ENCODE results near the gene ITFG1.
"Not testable (repeated sequence)": the region's sequence is repeated elsewhere in the genome, so short reads cannot be mapped to it uniquely, and the experiment has no call there.

The ITFG1 gene

GRCh38 chr16:47230296-47230695 lies 230.6 kb downstream of the ITFG1 start:
- no peak for FAIRE-seq

- FAIRE-seq = no peak
Measured at GRCh38 chr16:47229053-47230050, 231.5 kb downstream of the ITFG1 start.

GRCh38 chr16:47228241-47228640 lies 232.6 kb downstream of the ITFG1 start:
- no peak for FAIRE-seq

GRCh38 chr16:47213761-47214440 lies 247.0 kb downstream of the ITFG1 start:
- FAIRE-seq = no peak

GRCh38 chr16:47211218-47211617 lies 249.6 kb downstream of the ITFG1 start:
- no peak for FAIRE-seq

- no peak for FAIRE-seq
Measured at GRCh38 chr16:47204736-47205504, 255.9 kb downstream of the ITFG1 start.

- FAIRE-seq = not testable (repeated sequence)
Measured at GRCh38 chr16:47203433-47203832, 257.4 kb downstream of the ITFG1 start.

- no peak for FAIRE-seq
Measured at GRCh38 chr16:47198180-47198575, 262.7 kb downstream of the ITFG1 start.

GRCh38 chr16:47197536-47198179 lies 263.2 kb downstream of the ITFG1 start:
- FAIRE-seq = no peak

GRCh38 chr16:47196457-47196856 lies 264.4 kb downstream of the ITFG1 start:
- no peak for FAIRE-seq

GRCh38 chr16:47182318-47182717 lies 278.5 kb downstream of the ITFG1 start:
- no peak for FAIRE-seq

- not testable (repeated sequence) for FAIRE-seq
Measured at GRCh38 chr16:47181066-47181465, 279.8 kb downstream of the ITFG1 start.

GRCh38 chr16:47180073-47180472 lies 280.8 kb downstream of the ITFG1 start:
- FAIRE-seq = no peak

GRCh38 chr16:47175152-47175551 lies 285.7 kb downstream of the ITFG1 start:
- peak; percentile 36 for FAIRE-seq

GRCh38 chr16:47162670-47163420 lies 298.0 kb downstream of the ITFG1 start:
- no peak for FAIRE-seq

GRCh38 chr16:47161464-47161863 lies 299.4 kb downstream of the ITFG1 start:
- FAIRE-seq = no peak

GRCh38 chr16:47160422-47160821 lies 300.4 kb downstream of the ITFG1 start:
- FAIRE-seq = no peak

- peak; percentile 5 for FAIRE-seq
Measured at GRCh38 chr16:47158992-47159391, 301.9 kb downstream of the ITFG1 start.

GRCh38 chr16:47156680-47157215 lies 304.1 kb downstream of the ITFG1 start:
- no peak for FAIRE-seq

- FAIRE-seq = not testable (repeated sequence)
Measured at GRCh38 chr16:47152501-47152900, 308.4 kb downstream of the ITFG1 start.

GRCh38 chr16:47150067-47150466 lies 310.8 kb downstream of the ITFG1 start:
- no peak for FAIRE-seq

- no peak for FAIRE-seq
Measured at GRCh38 chr16:47144559-47144877, 316.3 kb downstream of the ITFG1 start.
